A549 treated with AZD9567 at 1 μM for 4 hours (cell line): ENCODE results near the gene PHF5A. TPM values are rescaled to one million over a fixed set of nuclear protein-coding genes. Genes with fewer than 3 reads are reported as not detected.

Experiments
- total RNA-seq: library from RNA; stranded (reverse); fragments of 200-300 nt; extraction: Qiagen RNA extraction; gene quantifications from 5 replicates; pipeline ENCODE4 v1.2.3, GENCODE V29; 2022; ENCODE audit not compliant: insufficient read depth

PHF5A gene
- total RNA-seq = 50.9 to 73.5 TPM (median 64.2 TPM) in 5 replicates

GRCh38 chr22:41468381-41469217, at the start of gene PHF5A, which contains the start of gene ACO2:
TSS of gene PHF5A (minus strand) at chr22:41468692. CDS start at chr22:41468653, 39 bp downstream.
TSS of gene ACO2 (plus strand) at chr22:41469117. CDS start at chr22:41469147, 30 bp downstream.

GRCh38 chr22:41446639-41447434, 21.7 kb downstream of the PHF5A start, which contains the start of gene TOB2:
TSS of gene TOB2 (minus strand) at chr22:41446801. CDS start at chr22:41437345, 9,456 bp downstream.

Other genes starting within 250 kb of the PHF5A start
- not detected in 5 replicates for gene CHADL, start 227.8 kb downstream of the PHF5A start, total RNA-seq
- gene RANGAP1, start 182.5 kb downstream of the PHF5A start, total RNA-seq = 83.0 to 94.4 TPM (median 88.3 TPM) in 5 replicates
- 15.4 to 24.0 TPM (median 22.9 TPM) in 5 replicates for gene ZC3H7B, start 167.2 kb downstream of the PHF5A start, total RNA-seq
- gene TEF, start 86.8 kb downstream of the PHF5A start, total RNA-seq = 0.85 to 3.1 TPM (median 1.1 TPM) in 5 replicates
- 23.3 to 30.7 TPM (median 25.6 TPM) in 5 replicates for gene TOB2, start 21.9 kb downstream of the PHF5A start, total RNA-seq
- gene ACO2, start 425 bp upstream of the PHF5A start, total RNA-seq = 46.5 to 55.5 TPM (median 50.5 TPM) in 5 replicates
- 36.8 to 47.5 TPM (median 41.2 TPM) in 5 replicates for gene POLR3H, start 75.8 kb upstream of the PHF5A start, total RNA-seq
- 1.7 to 2.3 TPM (median 1.9 TPM) in 5 replicates for gene CSDC2, start 92.3 kb upstream of the PHF5A start, total RNA-seq
- gene PMM1, start 121.1 kb upstream of the PHF5A start, total RNA-seq = 17.0 to 32.4 TPM (median 29.6 TPM) in 5 replicates
- 12.9 to 16.5 TPM (median 15.0 TPM) in 5 replicates for gene DESI1, start 152.4 kb upstream of the PHF5A start, total RNA-seq
- 274 to 342 TPM (median 302 TPM) in 5 replicates for gene XRCC6, start 152.6 kb upstream of the PHF5A start, total RNA-seq
- gene SNU13, start 220.2 kb upstream of the PHF5A start, total RNA-seq = 101 to 188 TPM (median 175 TPM) in 5 replicates
- not detected in 5 replicates for gene MEI1, start 230.8 kb upstream of the PHF5A start, total RNA-seq